NCI-H1105 treated with DMSO at 0.1 percent for 48 hours (cell line): ENCODE data around the gene OPCML.
A peak's percentile ranks its signal among the peaks of the same experiment; 100 is the strongest.
"Not testable (repeated sequence)": the region's sequence is repeated elsewhere in the genome, so short reads cannot be mapped to it uniquely, and the experiment has no call there.

ENCODE experiments used
- DNase-seq: peaks from one replicate; lab custom pipeline; 2025; lab: John Stamatoyannopoulos, UW

The OPCML gene

DNA sequence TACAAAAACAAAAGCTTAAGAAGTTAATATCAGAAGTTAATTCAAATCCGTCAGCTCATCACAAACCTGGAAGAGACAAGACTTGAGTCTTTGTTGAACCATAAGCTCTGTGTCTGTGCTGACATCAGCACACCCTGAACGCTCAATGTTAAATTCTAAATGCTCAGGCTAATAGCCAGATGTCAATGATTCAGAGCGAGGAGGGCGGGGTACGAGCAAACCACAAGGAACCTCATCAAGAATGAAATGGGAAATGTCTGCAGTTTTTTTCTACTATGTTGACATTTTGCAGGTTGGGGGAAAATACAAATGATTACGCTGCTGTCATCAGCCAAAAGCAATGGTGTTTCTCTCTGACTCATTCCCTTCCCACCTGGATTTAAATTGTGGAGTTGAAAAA is 1104.7 kb downstream of the OPCML start:
- no peak for DNase-seq

- DNase-seq, result no peak
Measured at GRCh38 chr11:132424433-132424832, 1107.9 kb downstream of the OPCML start.

DNA sequence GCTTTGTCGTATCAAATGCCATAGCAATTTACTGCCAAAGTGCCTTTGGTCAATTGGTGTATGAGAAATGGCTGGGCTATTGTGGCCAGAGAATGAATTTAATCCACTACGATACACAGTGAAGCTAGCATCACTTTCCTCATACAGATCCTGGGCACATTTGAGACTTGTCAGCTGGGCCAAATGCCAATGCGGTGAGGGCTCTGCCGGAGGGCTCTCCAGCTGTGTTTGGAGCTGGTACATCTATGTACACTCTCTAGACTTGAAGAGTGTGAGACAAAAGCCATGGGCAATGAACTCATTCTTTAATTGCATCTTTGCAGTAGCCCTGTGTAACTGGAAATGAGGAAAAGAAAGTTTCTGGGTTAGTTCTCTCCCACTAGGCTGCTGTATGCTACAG is 1109.0 kb downstream of the OPCML start:
- DNase-seq, result peak; percentile 95

GRCh38 chr11:132422722-132423121 is 1109.6 kb downstream of the OPCML start:
- DNase-seq, result no peak

- DNase-seq, result no peak
Measured at GRCh38 chr11:132421555-132421954, 1110.7 kb downstream of the OPCML start.

DNA sequence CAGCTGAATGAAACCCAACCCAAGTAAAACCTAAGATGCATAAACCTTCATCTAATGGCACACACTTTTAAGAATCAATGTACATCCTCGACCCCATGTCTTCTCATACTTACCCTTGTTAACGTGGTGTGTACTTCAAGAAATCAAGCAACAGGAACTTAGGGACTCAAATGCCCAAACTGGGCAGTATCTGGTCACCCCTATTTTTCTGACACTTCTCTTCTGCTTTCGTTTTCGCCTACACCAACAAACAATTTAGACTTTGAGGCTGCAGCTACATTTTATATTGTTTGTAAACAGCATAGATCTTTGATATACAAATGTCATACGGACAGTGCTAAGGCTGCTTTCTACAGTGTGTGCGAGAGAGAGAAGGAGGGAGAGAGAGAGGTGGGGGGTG is 1117.8 kb downstream of the OPCML start:
- DNase-seq, result no peak

DNA sequence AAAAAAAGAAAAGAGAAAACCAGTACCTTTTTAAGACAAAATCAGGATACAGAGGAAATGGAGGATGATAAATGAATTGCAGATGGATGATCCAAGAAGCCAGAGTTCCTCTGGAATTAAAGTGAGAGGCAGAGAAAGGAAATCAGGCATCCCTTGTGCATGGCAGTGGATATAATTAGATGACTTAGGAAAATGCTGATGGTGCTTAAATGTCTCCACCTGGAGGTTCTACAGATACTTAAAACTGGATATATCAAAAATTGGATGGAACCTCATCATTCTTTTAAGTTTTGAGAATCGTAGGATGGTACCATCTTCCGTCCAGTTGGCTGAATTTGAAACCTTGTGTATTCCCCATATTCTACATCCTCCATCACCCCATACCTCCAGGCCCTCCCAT is 1121.9 kb downstream of the OPCML start:
- DNase-seq, result no peak

DNA sequence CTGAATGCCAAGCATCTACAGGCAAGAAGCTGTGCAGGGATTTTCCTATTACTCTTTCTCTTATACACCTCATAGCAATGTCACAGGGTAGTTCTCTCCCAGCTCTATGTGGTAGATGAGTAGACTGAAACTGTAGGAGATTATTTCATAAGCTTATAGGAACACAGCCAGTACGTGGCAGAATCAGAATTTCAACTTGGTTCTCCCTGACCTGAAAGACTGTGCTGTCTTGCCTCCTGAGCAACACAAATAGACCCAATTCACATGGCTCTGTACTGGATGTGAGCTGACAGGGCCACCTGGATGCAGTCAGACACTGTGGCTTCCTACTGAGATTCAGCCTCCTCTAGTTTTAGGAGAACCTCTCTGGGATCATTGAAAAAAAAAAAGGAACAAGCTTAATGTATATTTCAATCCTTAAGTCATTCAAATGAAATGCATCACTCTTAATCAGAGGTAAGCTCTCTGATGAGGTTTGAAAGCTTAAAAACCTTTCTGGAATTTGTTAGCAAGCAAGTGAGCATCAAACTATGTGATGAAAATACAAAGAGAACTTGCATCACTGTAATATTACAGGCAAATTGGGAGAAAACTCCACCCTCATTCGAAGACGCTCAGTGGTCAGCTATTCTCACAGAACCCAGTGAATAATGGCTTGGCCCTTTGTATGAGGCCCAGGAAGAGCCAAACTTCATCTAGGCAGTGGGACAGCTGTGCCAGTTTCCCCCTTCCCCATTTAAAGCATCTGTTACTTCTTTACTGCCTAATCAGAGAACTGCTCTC is 1122.5 kb downstream of the OPCML start:
- DNase-seq, result no peak

- DNase-seq, result peak; percentile 79
Measured at GRCh38 chr11:132408877-132409276, 1123.4 kb downstream of the OPCML start.

GRCh38 chr11:132405728-132406127 is 1126.6 kb downstream of the OPCML start:
- DNase-seq, result peak; percentile 77

DNA sequence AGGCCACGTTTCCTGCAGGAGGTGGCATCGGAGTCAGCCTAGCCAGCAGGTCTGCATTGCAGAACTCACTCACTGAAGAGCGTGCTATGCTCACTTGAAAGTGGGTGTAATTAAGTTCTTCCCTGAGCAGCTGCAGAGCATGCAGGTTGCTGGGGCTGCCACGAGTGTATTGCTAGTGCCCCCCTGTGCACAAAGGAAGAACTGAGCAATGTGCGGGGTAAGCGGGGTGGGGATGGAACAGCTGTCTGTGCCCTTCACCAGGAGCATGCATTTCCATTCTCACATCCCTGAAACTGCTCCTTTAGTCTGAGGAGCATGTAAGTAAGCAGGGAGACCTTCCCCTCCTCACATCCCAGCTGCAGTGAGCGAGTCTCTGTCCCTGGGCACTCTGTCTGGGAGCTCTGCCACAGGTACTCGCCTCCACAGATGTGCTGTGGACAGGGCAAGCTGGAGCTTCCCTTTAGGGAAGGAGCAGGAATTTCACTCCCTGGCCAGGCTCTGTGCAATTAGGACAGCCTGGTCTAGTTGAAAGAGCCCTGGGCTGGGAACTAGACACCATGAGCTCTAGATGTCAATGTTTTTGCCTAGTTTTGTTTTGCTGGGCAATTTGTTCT is 1130.1 kb downstream of the OPCML start:
- peak; percentile 99 for DNase-seq

- DNase-seq, result no peak
Measured at GRCh38 chr11:132396318-132396717, 1136.0 kb downstream of the OPCML start.

GRCh38 chr11:132395434-132395833 is 1136.9 kb downstream of the OPCML start:
- DNase-seq, result no peak

GRCh38 chr11:132379540-132379939 is 1152.8 kb downstream of the OPCML start:
- no peak for DNase-seq

GRCh38 chr11:132373405-132374143 is 1158.7 kb downstream of the OPCML start:
- no peak for DNase-seq

- DNase-seq, result not testable (repeated sequence)
Measured at GRCh38 chr11:132370114-132370513, 1162.2 kb downstream of the OPCML start.

GRCh38 chr11:132367293-132367692 is 1165.0 kb downstream of the OPCML start:
- no peak for DNase-seq

- DNase-seq, result no peak
Measured at GRCh38 chr11:132365650-132366049, 1166.7 kb downstream of the OPCML start.
